K562 (cell line): ENCODE measurements around the gene ALPK1. TPM values are rescaled to one million over a fixed set of nuclear protein-coding genes. Genes with fewer than 3 reads are reported as not detected.
A peak's percentile ranks its signal among the peaks of the same experiment; 100 is the strongest.

Source experiments
- ADNP ChIP-seq: fragments of 200-800 bp; sonication (Bioruptor generic); IDR thresholded peaks from 2 replicates; pipeline ENCODE4 v1.6.1; 2016; ENCODE audit warnings: missing genetic modification characterization, missing compliant biosample characterization
- PCBP1 ChIP-seq: fragments of 200-400 bp; formaldehyde crosslinking; IDR thresholded peaks from 2 replicates; pipeline ENCODE4 v1.6.1; 2018; ENCODE audit warnings: mild to moderate bottlenecking, low read depth, low read length; ENCODE audit not compliant: poor library complexity, severe bottlenecking
- RCOR1 ChIP-seq, 2 experiments: IDR thresholded peaks; 2 replicates each; pipeline ENCODE4 v1.6.1; 2012; ENCODE audit warnings: low read depth in 2 of 2, low read length in 2 of 2, borderline replicate concordance in 1 of 2, improper control_type of control experiment in 1 of 2
- SMC3 ChIP-seq: conservative IDR thresholded peaks from 2 replicates; pipeline ENCODE4 v1.6.1; 2011; ENCODE audit warnings: low read depth, low read length, improper control_type of control experiment; ENCODE audit not compliant: insufficient read depth
- polyA plus RNA-seq, 8 experiments: library from polyadenylated mRNA; depleted of rRNA in 4 of 8; stranded (reverse) in 5 of 8; unstranded in 3 of 8; fragments of >200 nt; fragmentation: Nextera tagmentation in 2 of 8; fragmentation: Illumina TruSeq in 1 of 8; extraction: Ambion mirVana in 2 of 8; extraction: Trizol in 1 of 8; gene quantifications; 2 replicates each; pipeline versions ENCODE4 v1.2.1 to v1.2.3, GENCODE V29; 2011 to 2014; ENCODE audit warnings: inconsistent platforms in 1 of 8, missing spikeins in 1 of 8
- total RNA-seq, 7 experiments: library from RNA; depleted of rRNA in 6 of 7; stranded (reverse); fragments of >200 nt in 6 of 7; fragmentation: Illumina TruSeq in 2 of 7; extraction: Trizol in 2 of 7; gene quantifications; 2 replicates each; pipeline versions ENCODE4 v1.2.1 to v1.2.3, GENCODE V29; 2011 to 2021; ENCODE audit warnings: low replicate concordance in 1 of 7
- TF ChIP-seq, protein P1 (sequence below), 2 experiments: fragments of 450-650 bp; formaldehyde crosslinking in 1 of 2; IDR thresholded peaks; 2 replicates each; pipeline versions ENCODE4 v1.4.0 to v1.6.1; 2014 to 2020; ENCODE audit warnings: mild to moderate bottlenecking in 2 of 2, borderline replicate concordance in 1 of 2, low read depth in 1 of 2

Gene ALPK1
- total and polyA plus RNA-seq, 9 of the 15 experiments (the other 6 are each of a cell fraction or from before 2014, with no cell fraction given), result 2.3 to 6.9 (median 4.6) TPM

DNA sequence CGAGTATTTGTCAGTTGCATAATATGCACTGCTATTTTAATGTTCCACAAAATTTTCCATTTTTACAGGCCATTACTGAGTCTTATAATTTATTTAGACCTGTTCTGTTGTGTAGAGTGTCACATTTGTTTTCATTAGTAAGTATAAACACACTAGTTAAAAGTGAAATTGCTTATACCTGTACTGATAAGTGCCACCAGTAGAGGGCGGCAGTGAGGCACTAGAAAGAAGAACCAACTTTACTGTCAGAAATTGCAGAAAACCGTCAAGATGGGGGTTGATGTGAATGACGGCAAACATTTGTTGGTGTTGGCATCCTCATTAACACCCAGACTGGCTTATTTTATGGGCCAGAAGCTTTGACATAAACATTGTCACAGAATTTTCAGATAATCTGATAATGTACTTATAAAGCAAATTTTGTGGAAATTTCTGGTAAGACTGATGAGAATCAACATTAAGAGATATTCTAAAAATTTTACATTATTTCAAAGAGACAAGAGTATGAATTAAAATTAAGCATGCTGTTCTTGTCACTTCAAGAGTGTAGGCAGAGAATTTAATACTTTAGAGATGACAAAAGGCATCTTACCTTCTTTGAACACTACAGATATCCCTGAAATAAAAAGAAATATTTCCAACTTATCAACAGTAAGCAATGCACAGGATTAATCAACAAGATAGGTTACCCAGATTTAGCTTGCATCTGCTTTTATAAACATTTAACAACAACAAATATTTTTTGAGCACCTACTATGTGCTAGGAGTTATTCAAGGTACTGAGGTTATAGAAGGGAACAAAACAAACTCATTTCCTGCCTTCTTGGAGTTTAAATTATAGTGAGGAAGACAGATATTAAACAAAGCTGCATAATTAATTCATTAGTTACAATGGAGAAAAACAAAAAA lies 24.9 kb downstream of the ALPK1 start (continued):
- TF ChIP-seq, protein P1, sequence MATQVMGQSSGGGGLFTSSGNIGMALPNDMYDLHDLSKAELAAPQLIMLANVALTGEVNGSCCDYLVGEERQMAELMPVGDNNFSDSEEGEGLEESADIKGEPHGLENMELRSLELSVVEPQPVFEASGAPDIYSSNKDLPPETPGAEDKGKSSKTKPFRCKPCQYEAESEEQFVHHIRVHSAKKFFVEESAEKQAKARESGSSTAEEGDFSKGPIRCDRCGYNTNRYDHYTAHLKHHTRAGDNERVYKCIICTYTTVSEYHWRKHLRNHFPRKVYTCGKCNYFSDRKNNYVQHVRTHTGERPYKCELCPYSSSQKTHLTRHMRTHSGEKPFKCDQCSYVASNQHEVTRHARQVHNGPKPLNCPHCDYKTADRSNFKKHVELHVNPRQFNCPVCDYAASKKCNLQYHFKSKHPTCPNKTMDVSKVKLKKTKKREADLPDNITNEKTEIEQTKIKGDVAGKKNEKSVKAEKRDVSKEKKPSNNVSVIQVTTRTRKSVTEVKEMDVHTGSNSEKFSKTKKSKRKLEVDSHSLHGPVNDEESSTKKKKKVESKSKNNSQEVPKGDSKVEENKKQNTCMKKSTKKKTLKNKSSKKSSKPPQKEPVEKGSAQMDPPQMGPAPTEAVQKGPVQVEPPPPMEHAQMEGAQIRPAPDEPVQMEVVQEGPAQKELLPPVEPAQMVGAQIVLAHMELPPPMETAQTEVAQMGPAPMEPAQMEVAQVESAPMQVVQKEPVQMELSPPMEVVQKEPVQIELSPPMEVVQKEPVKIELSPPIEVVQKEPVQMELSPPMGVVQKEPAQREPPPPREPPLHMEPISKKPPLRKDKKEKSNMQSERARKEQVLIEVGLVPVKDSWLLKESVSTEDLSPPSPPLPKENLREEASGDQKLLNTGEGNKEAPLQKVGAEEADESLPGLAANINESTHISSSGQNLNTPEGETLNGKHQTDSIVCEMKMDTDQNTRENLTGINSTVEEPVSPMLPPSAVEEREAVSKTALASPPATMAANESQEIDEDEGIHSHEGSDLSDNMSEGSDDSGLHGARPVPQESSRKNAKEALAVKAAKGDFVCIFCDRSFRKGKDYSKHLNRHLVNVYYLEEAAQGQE (IDR thresholded peaks at IDR 0.05; ENCODE audit: borderline replicate concordance), result peak; percentile 28; the same call in 1 of the 2 replicates
- TF ChIP-seq, protein P1 (CRISPR knock-in tag; IDR thresholded peaks at IDR 0.05; ENCODE audit: low read depth), result no peak
- TF ChIP-seq ADNP (tag), result 0 out of 2 replicates have a peak, but pooled peaks have one; percentile 14
- TF ChIP-seq RCOR1 (IDR thresholded peaks at IDR 0.05; ENCODE audit: borderline replicate concordance in 1 of 2, low read depth in 2 of 2, low read length in 2 of 2), result 0 out of 4 replicates have a peak, but pooled peaks of 1 of the 2 experiments have one; percentile 30
- TF ChIP-seq PCBP1, result no peak
- TF ChIP-seq SMC3, result peak; percentile 45
- TF ChIP-seq, all 486 proteins: peak for 9
